ENCODE results near the gene FMN1.

Gene FMN1

DNA sequence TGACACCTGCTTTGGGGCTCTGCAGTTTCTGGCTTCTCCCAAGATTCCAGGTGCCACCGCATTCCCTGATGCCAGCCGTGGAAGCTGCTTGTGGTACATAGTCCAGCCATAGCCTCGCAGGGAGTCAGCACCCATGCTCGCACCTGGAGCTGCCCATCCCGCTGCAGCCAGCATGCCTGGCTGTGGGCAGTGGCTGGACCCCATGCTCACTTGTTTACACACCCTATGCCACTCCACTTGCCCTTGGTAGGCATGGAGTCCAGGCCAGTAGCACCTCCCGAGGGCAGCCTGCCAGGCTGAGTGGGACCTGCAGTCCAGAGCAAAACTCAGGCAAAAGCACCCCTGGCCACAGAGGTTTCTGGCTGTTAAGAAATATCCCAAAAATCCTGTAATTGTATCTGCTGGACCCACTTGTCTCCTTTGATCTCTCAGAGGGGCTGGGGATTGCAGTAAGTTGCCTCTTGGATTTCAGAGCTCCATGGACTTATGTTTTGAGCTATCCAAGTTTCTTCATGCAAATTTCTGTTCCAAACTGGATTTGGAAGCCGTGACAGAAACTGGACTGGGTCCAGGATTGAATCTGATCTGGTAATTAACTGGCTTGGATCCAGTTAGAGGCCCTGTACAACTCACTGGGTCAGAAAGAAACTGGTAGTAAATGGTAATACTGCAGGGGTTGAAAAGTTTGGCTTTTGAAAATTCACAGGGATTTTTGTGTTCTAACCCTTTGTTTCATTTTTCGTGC, 149.3 kb downstream of the FMN1 start:
- DNase-seq, result no peak

DNA sequence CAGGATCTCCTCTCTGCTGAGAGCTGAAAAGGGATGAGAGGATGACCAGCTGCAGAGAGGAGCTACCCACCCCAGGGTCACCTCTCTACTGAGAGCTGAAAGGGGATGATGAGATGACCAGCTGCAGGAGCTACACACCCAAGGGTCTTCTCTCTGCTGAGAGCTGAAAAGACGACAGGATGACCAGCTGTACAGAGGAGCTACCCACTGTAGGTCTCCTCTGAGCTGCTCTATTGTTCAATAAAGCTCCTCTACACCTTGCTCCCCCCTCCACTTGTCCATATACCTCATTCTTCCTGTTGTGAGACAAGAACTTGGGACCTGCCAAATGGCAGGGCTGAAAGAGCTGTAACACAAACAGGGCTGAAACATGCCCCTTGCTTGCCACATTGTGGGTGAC, 149.9 kb downstream of the FMN1 start:
- no peak for DNase-seq

DNA sequence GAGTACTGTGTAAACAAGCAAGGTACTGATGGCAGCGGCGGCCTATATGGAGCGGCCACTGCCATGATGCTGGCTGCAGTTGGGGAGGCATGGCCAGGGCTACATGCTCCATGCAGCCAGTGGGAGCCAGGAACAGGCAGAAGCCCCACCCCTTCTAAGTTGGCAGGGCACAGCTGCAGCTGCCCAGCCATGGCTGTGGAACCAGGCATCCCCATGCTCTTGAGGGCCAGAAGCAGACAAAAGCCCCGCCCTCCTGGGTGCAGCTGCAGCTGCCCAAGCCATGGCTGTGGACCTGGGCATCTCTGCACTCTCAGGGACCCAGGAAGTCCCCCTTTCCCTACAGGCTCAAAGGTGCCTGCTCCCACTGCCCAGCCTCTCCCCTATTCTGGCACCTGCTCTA, 150.9 kb downstream of the FMN1 start:
- no peak for DNase-seq

DNA sequence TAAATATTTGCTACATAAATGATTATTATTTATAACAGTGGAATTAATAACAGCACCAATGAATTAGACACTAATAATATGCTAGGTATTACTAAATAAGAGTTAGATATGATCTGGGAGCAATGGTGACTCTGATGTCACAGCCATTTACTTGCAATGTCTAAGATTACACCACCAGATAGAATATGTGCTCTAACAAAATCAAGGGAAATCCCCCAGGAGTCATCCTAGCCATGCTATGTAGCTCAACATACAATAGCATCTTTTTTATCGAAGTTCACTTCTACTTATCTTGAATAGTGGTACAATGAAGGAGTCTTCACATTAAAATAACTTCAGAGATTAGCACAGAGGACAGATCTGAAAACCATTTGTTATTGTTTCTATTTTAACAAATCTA, 154.0 kb downstream of the FMN1 start:
- DNase-seq, result no peak

DNA sequence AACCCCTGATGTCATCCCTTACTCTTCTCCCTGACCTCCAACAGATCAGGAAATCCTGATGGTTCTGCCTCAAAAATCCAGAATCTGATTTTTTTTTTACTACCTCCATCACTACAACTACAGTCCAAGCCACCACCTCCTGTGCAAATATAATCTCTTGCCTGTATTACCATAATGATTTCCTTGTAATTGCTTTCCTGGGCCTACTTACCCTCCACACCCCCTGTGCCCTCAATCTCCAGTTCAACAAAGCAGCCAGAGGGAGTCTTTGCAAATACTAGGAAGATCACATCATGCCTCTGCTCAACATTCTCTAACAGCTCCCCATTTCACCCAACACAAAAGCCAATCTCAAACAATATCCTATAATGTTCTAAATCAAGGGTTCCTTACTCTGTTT, 159.9 kb downstream of the FMN1 start:
- DNase-seq, result no peak

DNA sequence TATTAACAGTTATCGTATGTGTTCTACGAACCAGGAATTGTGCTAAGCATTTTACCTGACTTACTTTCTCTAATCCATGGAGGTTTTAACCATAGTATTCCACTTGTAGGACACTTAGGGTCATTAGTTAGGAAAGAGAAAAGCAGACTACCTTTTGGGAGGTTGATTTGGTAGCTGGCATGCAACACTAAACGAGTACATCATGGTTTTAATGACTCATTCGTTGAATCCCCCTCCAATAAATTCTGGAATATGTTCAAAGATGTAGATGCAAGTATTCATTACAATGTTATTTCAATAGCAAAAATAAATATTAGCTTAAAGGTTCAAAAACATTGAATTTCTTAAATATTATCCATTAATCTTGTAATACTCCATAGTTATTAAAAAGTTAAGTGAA, 162.5 kb downstream of the FMN1 start:
- no peak for DNase-seq

DNA sequence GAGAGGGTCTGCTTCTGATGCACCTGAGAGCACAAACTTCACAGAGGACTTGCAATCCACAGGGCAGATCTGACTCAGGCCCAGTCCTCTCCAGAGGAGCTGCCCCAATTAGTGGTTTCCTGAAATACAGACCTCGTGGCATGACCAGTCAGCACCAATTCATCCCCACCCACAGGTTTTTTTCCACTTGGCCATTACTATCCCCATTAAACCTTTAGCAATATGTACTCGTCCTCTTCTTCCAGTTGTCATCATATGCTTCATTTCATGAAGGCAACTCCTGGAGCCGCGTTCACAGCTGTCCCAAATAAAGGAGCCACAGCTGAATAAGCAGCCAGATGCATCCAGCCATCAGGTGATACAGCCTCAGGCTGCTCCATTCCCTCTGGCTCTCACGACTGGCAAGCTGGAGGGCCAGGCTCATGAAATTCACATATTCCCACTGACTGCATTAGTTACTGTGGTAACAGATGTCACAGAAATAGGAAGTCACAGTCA, 163.1 kb downstream of the FMN1 start:
- peak; percentile 27 for DNase-seq

DNA sequence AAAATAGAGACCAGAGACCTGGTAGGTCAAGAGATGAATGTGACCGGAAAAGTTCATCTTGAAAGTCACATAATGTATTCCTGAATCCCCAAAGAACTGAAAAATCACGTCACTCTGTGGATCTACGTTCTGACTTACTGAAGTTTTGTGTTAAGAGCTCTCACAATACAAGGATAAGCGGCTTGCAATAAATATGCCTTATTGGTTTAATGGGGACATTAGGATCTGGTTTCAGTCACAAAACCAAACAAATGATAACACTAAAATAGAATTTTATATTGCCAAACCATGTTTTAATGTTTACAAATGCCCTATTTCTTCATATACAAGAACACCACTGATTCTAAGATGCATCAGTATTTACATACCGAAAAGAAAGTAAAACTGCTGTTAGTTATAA, 164.2 kb downstream of the FMN1 start:
- DNase-seq, result no peak

DNA sequence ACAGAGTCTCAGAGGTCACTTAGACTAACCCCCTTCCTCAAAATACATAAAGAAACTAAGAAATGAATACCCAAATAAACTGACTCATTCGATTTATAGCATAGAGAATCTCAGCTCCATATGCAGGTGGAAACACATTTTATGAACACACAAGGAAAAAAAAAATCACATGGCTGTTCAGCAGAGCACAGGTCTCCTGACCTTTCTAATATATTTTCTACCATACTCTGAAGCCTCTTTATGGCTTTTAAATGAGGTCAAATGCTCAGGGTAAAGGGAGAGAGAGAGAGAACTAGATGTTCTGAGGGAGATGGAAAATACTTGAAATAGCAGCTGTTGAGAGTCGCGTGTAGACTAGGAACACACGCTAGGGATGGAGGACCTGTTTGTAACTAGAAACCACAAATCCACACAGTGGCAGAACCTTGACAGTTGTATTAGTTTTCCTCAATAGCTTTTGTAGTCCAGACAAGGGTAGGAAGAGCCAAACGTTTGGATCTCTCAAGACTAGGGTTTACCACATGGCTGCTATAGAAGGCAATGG, 165.3 kb downstream of the FMN1 start:
- no peak for DNase-seq

DNA sequence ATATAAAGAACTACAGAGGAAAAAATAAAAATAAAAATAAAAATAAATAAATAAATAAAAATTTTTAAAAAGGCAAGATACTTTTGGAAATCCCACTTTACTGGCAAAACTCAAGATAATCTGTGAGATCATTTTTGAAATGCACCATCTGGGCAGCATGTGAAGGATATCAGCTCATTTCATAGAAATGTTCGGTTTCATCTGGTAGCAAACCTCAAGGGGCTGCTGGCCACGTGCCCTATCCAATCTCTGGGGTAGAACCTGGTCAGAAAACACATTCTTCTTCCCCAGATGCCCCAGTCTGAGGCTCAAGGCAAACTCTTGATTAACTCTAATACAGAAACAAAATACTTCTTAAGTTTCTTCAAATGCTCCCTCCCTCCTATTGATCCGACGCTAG, 166.0 kb downstream of the FMN1 start:
- no peak for DNase-seq

DNA sequence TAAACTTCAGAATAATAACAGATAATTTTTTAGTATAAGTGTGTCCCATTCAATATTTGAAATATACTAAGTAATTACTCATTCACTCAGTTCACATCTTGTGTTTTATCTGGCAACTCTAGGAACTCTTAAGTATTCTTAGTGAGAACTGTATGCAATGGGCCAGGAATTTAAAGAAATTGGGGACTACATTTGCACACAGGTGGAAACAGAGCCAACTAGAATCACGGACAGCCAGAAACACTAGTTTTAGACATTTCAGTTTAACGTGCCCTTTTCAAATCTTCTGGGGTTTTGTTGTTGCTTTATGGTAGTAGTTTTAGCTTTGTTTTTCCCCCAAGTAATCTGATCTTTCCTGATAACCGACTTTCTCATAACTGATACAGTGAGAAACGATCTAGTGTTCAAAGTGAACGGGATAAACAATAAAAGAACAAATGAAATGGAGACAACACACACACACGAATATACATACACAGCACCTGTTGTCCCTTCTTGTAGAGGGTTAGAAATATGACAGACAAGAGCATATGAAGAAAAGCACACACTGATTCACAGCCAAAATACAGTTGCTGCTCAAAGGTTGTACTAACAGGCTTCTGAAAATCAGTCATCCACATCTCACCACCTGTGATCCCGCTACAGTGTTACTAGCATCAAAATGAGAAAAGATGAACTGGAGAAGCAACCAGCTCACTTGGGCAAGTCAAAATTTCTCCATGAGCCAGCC, 167.0 kb downstream of the FMN1 start:
- DNase-seq, result no peak

DNA sequence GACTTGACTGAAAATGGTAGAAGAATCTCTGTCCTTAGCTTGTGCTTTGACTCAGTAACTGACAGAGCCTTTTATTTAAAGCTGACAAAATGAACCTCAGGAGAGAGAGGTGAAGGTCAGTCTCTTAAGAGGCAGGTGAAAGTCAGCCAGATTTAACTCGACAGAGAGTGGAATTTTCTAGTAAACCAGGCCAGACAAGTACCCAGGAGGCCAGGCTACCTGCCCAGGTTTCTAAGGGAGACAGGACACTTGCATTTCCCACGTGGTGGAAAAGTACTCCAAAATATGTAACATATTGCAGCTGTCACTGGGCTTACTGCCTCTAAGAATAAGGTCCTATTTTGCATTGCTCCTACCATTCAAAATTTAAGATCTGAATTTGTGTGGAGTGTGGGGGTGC, 167.9 kb downstream of the FMN1 start:
- no peak for DNase-seq

DNA sequence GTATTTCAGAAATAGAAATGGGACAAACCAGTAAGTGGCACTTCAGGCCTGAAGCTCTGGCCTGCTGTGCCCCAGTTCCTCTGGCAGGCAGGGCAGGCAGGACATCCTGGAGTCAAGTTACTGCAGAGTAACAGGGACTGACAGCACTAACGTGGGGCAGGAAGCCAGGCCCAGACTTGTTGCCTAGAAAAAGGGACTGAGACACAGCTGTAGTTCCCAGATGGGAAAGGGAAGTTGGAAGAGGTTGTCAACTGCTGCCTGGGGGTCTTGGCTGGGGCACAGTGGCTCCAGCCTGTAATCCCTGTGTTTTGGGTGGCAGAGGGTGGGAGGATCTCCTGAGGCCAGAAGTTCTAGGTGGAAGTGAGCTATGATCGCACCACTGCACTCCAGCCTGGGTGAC, 171.9 kb downstream of the FMN1 start:
- no peak for DNase-seq

DNA sequence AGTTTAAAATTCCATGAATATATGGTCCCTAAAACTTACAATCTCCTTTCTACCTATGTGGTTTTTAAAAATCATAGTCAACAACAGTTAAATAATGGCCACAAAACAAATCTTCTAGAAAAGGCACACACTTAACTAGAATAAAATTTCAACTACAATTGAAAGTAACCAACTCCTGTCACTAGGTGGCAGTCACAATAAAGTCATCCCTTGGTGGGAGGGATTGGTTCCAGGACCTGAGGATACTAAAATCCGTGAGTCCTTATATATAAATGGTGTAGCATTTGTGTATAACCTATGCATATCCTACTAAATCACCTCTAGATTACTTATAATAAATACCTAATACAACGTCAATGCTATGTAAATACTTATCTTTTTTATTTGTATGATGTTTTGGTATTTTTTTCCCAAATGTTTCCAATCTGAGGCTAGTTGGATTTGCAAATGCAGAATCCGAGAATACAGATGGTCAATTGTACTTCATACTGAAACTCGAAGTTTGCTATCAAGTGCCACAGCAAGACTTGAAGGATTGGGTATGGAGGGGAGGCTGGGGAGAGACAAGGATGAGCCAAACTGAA, 172.6 kb downstream of the FMN1 start:
- peak; percentile 25 for DNase-seq

DNA sequence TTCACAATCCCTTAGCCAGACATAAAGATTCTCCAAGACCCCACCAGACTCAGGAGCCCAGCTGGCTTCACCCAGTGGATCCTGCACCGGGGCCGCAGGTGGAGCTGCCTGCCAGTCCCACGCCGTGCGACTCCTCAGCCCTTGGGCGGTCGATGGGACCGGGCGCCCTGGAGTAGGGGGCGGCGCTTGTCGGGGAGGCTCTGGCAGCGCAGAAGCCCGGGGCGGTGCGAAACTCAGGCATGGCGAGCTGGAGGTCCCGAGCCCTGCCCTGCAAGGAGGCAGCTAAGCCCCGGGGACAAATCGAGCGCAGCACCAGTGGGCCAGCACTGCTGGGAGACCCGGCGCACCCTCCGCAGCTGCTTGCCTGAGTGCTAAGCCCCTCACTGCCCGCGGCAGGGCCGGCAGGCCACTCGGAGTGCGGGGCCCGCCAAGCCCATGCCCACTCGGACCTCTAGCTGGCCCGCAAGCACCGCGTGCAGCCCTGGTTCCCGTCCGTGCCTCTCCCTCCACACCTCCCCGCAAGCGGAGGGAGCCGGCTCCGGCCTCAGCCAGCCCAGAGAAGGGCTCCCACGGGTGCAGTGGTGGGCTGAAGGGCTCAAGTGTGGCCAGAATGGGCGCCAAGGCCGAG, 175.0 kb downstream of the FMN1 start:
- no peak for DNase-seq

DNA sequence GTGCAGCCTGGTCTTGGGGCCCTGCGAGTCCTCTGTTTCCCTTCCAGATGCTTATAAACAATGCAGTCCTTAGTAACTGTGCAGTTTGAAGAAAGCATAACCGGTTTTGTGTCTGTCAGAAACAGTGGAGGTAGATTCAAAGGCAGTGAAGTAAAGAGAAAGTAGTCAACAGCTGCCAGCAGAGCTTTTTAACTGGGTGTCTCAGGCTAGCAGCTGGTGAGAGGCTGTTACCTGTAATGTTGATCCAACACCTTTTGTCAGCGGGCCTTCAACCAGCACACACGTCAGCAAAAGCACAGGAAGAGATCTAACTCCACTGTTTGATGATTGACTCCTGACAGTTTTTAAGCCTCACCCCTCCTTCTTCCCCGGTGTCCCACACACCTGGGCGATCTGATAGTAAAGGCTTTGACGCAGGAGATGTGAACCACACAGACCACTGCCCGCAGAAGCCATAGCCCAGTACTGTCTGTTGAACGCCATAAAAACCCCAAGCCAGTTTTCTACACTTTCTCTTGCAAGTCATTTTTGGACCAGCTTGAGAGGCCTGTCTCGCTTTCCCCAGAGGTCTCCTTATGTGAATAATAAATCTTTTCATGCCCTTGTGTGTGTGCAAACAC, 178.0 kb downstream of the FMN1 start:
- no peak for DNase-seq

DNA sequence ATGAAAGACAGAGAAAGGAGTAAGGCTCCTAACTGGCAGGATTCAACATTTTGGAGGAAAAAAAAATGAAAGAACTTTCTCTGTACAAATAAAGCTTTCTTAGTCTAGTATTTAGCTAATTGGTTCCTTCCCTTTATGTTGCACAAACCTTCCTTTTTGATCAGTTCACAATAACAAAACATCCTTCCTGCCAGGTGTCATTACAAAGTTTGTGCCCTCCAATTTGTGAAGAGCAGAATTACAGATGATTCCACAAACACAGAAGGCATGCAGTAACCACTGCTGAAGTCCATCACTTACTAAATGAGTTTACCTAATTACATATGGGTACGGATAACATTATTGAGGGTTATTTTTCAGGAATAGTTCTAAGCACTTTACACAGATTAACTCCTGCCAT, 179.9 kb downstream of the FMN1 start:
- DNase-seq, result no peak

DNA sequence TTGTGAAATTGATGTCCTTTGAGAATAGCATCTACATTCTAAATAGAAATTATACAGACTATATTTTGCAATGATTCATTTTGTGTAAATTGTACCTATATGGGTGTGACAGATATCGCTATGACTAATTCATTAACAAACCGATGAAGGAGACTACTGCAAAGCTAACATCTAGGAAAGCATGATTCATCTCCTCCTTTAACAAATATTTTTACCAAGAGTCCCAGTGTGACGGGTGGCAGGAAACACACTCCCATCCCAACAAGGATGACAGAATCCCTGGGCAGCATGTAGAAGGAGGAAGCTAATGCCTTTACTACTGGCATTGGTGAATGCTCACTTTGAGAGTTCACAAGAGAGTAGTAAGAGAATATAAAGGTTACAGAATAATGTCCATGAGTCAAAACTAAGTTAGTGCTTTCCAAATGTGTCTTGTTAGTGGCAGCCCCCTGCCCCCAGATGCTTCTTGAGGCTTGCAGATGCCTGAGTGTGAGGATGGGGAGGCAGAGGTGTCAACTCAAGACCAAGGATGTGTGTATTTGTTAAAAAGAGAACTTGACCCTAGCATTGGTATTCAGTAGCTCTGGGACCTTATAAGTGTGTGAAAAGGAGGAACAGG, 180.6 kb downstream of the FMN1 start:
- no peak for DNase-seq

DNA sequence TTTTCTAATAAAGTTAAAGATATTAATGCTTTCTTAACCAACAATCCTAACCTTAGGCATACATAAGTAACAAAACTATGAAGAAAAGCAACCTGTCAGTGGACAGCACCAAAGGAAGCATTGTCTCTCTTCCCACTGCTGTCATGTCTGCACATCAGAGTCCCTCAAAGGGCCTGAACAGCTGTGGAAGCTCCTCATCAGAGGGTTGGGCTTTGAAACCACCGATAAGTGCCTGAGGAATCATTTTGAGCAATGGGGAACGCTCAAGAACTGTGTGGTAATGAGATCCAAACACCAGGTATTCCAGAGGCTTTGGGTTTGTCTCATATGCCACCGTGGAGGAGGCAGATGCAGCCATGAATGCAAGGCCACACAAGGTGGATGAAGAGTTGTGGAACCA, 182.5 kb downstream of the FMN1 start:
- DNase-seq, result no peak

DNA sequence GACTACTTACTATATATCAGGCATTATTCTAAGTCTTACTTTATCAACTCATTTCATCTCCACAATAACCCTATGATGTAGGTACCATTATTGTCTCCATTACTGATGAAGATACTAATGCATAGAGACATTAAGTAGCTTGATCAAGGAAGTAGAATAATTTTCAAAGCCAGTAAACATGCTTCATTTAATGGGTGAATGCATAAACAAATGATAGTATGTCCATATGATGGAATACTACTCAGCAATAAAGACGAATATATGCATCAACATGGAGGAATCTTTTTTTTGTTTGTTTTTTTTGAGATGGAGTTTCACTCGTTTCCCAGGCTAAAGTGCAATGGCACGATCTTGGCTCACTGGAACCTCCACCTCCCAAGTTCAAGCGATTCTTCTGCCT, 184.9 kb downstream of the FMN1 start:
- DNase-seq, result no peak

DNA sequence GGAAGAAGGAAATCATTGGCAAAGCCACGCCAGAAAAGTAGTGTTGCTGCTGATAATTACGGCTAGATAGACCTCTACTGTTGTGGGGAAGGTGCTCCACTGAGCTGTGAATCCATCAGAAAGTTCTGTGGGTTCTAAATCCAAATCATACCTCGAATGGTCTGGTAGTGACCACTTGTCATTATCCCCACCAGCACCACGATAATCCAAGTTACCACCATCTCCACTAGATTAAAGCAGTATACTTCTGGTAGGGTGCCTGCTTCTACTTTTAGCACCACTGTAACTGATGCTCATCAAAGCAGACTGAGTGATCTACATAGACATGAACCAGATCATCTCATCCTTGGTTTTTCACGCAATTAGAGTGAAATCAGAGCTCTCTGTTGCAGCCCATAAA, 185.5 kb downstream of the FMN1 start:
- no peak for DNase-seq

DNA sequence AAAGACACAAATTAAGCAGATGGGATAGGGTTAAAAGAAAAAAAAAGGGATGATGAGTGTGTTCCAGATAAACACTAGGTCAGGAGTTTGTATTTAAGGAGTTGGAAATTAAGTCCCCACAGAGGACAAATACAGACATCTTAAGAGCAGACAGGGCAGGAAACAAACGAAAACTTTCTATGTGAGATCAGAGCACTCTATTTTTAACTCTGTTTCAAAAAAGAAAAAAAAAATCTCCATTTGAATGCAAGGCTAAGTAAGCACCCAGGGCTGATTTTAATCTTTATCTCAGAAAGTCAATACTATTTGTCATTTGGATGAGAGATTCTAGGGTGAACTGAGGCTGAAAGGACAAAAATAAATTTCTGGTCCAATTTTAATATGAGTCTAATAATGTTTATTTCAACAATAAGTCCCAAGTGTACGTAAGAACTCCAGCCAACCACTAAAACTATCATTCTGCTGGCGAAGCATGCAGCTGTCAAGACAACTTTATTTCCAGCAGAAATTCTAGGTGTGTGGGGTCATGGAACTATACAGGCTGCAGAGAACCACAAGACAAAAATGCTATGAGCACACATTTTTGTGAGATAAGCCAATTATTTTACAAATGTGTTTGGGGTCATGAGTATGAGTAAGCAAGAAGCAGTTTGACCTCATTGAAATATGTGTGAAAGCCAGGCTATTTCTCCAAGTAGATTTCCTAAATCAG, 186.1 kb downstream of the FMN1 start:
- no peak for DNase-seq

Data from MV-4-11 (cell line).